GM18508 (cell line): Measurements from ENCODE around the gene ZNF423.
"Not testable (repeated sequence)": the region's sequence is repeated elsewhere in the genome, so short reads cannot be mapped to it uniquely, and the experiment has no call there.

Experiments
- ATAC-seq: cut with Tn5 transposase; IDR thresholded peaks from one replicate; pipeline ENCODE4 v1.9.1; 2021; ENCODE audit warnings: moderate number of reproducible peaks; ENCODE audit not compliant: insufficient read depth, unreplicated experiment

ZNF423 gene

GRCh38 chr16:49506058-49507013, 349.6 kb downstream of the ZNF423 start:
- not testable (repeated sequence) for ATAC-seq

DNA sequence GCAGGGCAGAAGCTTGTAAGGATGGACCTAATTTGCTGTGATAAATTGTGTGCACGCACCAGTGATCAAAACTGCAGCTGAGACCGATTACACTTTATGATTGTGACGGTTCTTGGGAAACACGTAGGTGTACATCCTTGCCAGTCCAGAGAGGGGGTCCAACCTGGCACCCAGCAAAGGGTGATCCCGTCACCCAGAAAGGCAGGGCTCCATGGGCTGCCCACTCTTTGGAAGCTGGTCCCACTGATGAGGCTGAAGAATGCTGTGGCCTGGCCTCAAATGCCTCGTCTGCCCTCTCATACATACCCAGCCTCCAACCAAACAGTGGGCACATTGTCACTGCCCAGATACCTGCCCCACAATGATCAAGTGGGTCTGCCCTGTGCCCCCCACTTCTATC, 350.4 kb downstream of the ZNF423 start:
- ATAC-seq: no peak

GRCh38 chr16:49504626-49505025, 351.3 kb downstream of the ZNF423 start:
- ATAC-seq: no peak

DNA sequence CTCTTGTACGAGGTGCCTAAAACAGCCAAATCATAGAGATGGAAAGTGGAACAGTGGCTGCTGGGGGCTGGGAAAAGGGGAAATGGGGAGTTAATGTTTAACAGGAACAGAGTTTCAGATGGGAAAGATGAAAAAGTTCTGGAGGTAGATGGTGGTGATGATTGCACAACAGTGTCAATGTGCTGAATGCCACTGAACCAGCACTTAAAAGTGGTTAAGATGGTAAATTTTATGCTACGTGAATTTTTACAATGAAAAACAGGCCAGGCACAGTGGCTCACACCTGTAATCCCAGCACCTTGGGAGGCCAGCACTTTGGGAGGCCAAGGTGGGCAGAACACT, 351.9 kb downstream of the ZNF423 start:
- no peak for ATAC-seq

- no peak for ATAC-seq
Measured at GRCh38 chr16:49503256-49504022, 352.5 kb downstream of the ZNF423 start.

DNA sequence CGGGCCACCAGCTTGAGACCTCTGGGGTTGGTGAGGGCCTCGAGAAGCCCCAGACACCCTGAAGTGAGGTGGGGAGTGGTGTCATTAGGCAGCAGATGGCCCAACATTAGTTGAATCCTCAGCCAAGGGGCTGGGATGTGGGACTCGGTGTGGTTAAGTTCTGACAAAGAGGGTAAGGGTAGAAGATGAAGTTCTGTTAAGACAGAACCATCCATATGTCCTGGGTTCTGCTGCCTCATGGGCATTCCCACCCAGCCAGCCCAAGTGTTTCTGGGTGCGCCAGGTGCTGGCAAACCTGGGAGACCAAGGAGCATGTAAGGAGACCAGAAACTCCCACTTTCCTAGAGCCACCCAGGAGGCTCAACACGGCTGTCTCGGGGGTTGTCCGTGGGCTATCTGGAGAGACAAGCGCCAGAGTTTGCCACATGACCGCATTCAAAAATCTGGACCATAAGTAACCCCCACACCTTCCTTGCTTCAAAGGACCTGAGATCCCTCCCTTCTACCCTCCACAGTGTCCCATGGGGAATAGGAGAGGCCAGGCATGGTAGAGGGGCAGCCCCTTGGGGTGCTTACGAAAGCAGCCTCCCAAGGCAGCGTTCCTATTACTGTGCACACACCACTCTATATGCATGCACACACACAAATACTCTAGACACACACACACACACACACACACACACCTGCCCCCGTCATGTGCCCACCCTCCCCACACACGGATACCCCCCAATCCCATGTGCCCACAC, 353.6 kb downstream of the ZNF423 start:
- ATAC-seq: no peak

- ATAC-seq: no peak
Measured at GRCh38 chr16:49499869-49500610, 355.9 kb downstream of the ZNF423 start.

- no peak for ATAC-seq
Measured at GRCh38 chr16:49499414-49499785, 356.5 kb downstream of the ZNF423 start.

DNA sequence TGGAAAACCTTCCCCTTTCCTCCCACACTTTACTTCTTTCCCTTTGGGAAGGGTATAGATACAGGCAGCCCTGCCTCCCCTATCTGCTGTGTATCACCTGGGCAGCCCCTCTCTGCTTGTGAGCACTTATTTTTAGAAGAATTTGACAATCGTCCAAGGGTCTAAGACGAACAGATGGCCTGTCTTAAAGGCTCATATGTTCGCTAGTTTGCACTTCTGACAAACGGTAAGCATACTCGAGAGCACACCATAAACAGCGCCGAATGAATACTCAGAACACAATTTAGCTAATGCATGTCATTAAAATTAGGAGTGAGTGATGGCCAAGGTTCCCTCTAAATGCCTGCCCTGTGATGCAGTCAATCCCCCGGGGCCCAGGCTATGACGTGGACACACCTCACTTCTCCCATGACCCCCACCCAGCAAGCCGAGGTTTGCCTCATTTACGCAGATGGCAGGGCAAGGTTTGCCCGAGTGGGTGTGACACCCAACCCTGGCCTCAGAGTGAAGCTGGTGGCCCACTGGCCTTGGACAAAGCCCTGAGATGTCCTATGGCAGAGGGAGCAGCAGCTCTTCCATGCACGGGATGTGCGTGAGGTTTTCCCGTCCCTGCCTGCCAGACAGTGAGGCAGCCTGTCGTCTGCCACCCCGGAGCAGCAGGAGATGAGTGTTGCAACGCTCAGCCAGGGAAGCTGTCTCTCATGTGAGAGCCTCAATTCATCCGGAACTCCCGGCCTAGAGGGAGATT, 357.1 kb downstream of the ZNF423 start:
- no peak for ATAC-seq

GRCh38 chr16:49498264-49498663, 357.6 kb downstream of the ZNF423 start:
- ATAC-seq: no peak

DNA sequence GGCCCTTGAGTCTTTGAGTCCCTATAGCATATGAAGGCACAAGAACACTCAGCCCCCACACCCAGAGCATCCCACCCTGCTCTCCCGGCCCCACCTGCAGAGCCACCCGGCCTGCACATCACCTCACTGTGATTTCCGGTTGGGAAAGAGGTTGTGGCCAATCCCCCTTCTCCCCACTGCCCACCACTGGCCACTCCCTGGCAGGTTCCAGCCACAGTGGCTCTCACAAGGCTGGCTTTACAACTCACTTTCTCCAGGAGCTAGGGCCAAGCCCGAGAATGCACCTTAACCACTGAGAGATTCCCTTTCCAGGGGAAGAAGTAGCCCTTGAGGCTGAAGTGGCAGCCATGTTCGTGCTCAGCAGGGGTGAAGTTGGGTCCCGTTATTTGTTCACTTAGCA, 358.4 kb downstream of the ZNF423 start:
- no peak for ATAC-seq

- ATAC-seq: no peak
Measured at GRCh38 chr16:49496656-49497055, 359.3 kb downstream of the ZNF423 start.

DNA sequence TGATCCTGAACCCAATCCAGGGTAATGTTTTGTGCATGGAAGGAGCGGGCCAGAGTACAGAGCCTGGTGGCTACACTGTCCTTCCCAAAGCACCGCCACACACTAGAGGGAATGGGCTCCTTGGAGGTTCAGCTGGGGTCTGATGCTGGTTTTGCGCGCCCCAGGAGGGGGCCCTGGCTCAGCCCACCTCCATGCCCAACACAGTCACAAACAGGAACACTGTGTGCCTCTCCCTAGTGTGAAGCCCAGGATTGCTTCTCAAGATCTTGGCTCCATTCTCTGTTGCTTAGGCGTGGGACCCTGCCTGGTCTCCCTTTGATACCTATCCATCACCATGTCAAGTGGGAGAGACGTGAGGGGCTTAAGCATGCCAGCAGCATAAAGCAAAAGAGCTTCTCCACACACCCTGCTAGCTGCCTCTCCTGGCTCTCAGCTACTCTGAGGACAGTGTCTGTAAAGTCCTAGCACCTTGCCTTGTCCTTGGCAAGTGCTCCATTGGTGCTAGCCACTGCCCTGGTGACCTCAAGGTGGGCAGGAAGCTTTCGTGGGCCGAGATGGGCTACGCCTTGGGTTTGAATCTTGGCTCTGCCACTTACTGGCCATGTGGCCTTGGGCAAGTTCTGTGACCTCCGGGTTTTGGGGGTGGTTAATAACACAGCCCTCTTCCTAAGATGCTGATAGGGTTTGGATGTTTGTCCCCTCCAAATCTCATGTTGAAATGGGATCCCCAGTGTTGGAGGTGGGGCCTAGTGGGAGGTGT, 360.1 kb downstream of the ZNF423 start:
- no peak for ATAC-seq

DNA sequence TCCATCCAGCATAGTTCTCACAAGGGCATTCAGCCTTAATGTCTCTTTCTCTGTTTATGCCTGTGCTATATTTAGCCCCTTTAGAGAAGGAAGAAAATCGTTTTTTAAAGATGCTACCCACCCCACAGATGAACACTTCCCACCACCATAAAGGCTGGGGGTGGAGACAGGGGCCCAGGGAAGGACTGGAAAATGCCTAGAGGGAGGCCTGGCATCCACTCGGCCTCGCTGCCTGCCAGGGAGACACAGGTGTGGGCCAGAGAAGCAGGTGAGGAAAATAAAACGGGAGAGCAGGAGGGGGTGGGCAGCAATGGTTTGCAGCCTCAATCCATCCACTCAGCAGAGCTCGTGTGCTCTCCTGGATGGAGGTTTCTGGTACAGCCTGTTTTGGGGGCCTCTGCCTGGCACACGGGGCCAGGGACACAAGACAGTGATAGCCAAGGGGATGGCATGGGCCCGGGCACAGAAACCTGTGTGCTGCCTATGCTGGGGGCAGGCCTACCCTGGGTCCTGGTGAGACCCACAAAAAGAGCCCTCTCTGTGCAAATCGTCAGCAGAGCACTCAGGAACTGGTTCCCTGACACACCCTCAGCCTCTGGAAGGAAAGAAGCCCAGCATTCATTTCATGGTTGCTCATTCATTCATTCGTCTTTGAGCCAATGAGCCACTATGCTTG, 360.9 kb downstream of the ZNF423 start:
- ATAC-seq: no peak

GRCh38 chr16:49494474-49494873, 361.4 kb downstream of the ZNF423 start:
- ATAC-seq: no peak

- no peak for ATAC-seq
Measured at GRCh38 chr16:49493836-49494235, 362.1 kb downstream of the ZNF423 start.

DNA sequence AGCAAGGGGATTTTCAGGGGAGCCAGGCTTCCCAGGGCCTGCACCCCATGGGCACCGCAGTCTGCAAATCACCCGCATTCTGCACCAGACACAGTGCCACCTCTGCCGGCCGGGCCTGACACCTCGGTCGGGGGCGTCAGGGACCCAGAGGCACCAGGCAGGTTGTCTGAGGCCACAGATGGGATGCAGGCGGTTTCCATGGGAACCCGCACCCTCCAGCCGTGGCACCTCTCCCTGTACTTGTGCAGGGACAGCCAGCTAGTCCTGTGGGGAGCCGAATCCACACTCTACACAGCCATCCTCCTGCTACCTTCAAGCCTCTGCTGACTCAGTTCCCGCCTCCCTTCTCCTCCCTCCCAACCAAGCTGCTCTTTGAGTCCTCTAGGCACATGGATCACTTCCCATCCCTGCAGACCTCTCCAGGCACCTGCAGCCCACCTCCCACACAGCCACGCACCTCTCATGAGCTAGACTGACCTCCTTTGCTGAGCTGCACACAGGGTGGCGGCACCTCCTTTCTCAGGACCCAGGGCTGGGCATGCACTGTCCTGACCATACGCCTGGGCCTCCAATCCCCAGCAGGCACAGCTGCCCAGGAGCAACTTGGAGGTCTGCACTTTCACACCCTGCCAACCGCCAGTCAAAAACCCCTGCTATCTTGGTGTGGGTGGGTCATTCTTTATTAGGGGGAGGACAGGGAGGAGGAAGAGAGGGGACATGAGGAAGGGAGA, 362.9 kb downstream of the ZNF423 start:
- ATAC-seq: no peak
